CD4-positive, CD25-positive, alpha-beta regulatory T cell (primary cell): ENCODE measurements around the gene PROP1. TPM values are rescaled to one million over a fixed set of nuclear protein-coding genes. Genes with fewer than 3 reads are reported as not detected.
A peak's percentile ranks its signal among the peaks of the same experiment; 100 is the strongest.

Source experiments
- ATAC-seq, 2 donors: fragments of 150-1000 bp; cut with Tn5 transposase; one replicate each; pipeline ENCODE4 v1.10.0; 2021; ENCODE audit warnings: low read depth in 2 of 2, moderate number of reproducible peaks in 2 of 2, moderate library complexity in 1 of 2
- DNase-seq, 3 donors: peaks; one replicate each; pipeline versions ENCODE4 v3.0.0 to v3.0.0-alpha.2; 2012 to 2022; ENCODE audit warnings: mixed read lengths in 1 of 3
- H3K27ac ChIP-seq: one replicate; pipeline ENCODE4 v1.7.0; 2013; ENCODE audit warnings: mild to moderate bottlenecking, low read length; ENCODE audit not compliant: insufficient read depth, poor library complexity, severe bottlenecking
- H3K27me3 ChIP-seq: one replicate; pipeline ENCODE4 v1.7.0; 2013; ENCODE audit warnings: low read length; ENCODE audit not compliant: control insufficient read depth, insufficient read depth
- H3K36me3 ChIP-seq: one replicate; pipeline ENCODE4 v1.7.0; 2013; ENCODE audit warnings: mild to moderate bottlenecking, low read length, moderate library complexity; ENCODE audit not compliant: control insufficient read depth, insufficient read depth
- H3K4me1 ChIP-seq: 2 replicates; pipeline ENCODE4 v1.7.0; 2013; ENCODE audit warnings: mild to moderate bottlenecking, low read length; ENCODE audit not compliant: insufficient read depth, control insufficient read depth, poor library complexity, severe bottlenecking
- H3K4me3 ChIP-seq: one replicate; pipeline ENCODE4 v1.7.0; 2013; ENCODE audit warnings: low read depth, mild to moderate bottlenecking, low read length, moderate library complexity
- H3K9me3 ChIP-seq, 2 experiments: 1 replicate in 1 of 2; 2 replicates in 1 of 2; pipeline ENCODE4 v1.7.0; 2013; ENCODE audit warnings: low read length in 2 of 2, mild to moderate bottlenecking in 1 of 2, moderate library complexity in 1 of 2; ENCODE audit not compliant: control insufficient read depth in 2 of 2
- H3K27ac Mint-ChIP-seq, 3 donors: one replicate each; pipeline ENCODE4 v1.8.0; 2020 to 2022; ENCODE audit warnings: mild to moderate bottlenecking in 3 of 3, mixed read lengths in 3 of 3, moderate library complexity in 2 of 3
- H3K27me3 Mint-ChIP-seq: one replicate; pipeline ENCODE4 v1.8.0; 2022; ENCODE audit warnings: mild to moderate bottlenecking, mixed read lengths
- H3K36me3 Mint-ChIP-seq: one replicate; pipeline ENCODE4 v1.8.0; 2020; ENCODE audit warnings: mixed read lengths
- H3K4me1 Mint-ChIP-seq, 4 donors: one replicate each; pipeline ENCODE4 v1.8.0; 2020 to 2022; ENCODE audit warnings: mixed read lengths in 4 of 4, mild to moderate bottlenecking in 1 of 4
- H3K4me3 Mint-ChIP-seq, 4 donors: one replicate each; pipeline ENCODE4 v1.8.0; 2020 to 2022; ENCODE audit warnings: mild to moderate bottlenecking in 4 of 4, mixed read lengths in 4 of 4, moderate library complexity in 3 of 4
- H3K9me3 Mint-ChIP-seq, 7 donors: one replicate each; pipeline ENCODE4 v1.8.0; 2020 to 2022; ENCODE audit warnings: mixed read lengths in 7 of 7, mild to moderate bottlenecking in 3 of 7, moderate library complexity in 2 of 7
- polyA plus RNA-seq, 4 donors: library from polyadenylated mRNA; unstranded; fragments of 300-500 nt; fragmentation: Illumina TruSeq; gene quantifications; one replicate each; pipeline ENCODE4 v1.2.3, GENCODE V29; 2021
- total RNA-seq: library from RNA; stranded (reverse); gene quantifications from one replicate; pipeline ENCODE4 v1.2.3, GENCODE V29; 2022

PROP1 gene
- total and polyA plus RNA-seq, 5 donors from 2014 or later: not detected

- ATAC-seq (no peak), DNase-seq (no peak)
- Histone ChIP-seq H3K9me3 (no peaks in the 10 kb centered on the region), H3K36me3 (no peaks in the 10 kb centered on the region), H3K27ac (no peak overlapping the region), H3K27me3 (peaks cover 9% of the 10 kb centered on the region), H3K4me3 (no peak overlapping the region), H3K4me1 (no peaks in the 10 kb centered on the region)
- Mint-ChIP-seq H3K27ac (no peak overlapping the region), H3K36me3 (no peaks in the 10 kb centered on the region), H3K4me3 (no peak overlapping the region), H3K9me3 (peaks cover 0 to 2% (median 0%) of the 10 kb centered on the region in 7 donors), H3K4me1 (peaks cover 0 to 4% (median 0%) of the 10 kb centered on the region in 4 donors), H3K27me3 (peaks cover 12% of the 10 kb centered on the region)
Measured at GRCh38 chr5:177997846-177998245, 1.8 kb upstream of the PROP1 start.

DNA sequence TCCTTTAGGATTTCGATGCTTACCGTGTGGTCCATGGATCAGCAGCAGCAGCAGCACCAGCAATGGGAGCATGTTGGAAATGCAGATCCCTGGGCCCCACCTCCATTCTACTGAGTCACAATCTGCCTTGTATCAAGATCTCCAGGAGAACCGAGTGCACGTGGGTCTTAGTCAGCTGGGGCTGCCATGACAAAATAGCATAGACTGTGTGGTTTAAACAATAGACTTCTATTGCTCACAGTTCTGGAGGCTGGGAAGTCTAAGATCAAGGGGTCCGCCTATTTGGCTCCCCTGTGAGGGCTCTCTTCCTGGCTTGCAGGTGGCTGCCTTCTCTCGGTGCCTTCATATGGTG, 1.3 kb upstream of the PROP1 start:
- H3K27ac Mint-ChIP-seq: no peak overlapping the region
- no peaks in the 10 kb centered on the region for H3K36me3 Mint-ChIP-seq
- DNase-seq: no peak

GRCh38 chr5:177996660-177997318, 747 bp upstream of the PROP1 start:
- ATAC-seq (no peak), DNase-seq (no peak)
- no peaks in the 10 kb centered on the region for H3K9me3 ChIP-seq
- Mint-ChIP-seq H3K27me3 (peaks cover 5% of the 10 kb centered on the region), H3K4me3 (no peak overlapping the region), H3K4me1 (no peaks in the 10 kb centered on the region), H3K36me3 (no peaks in the 10 kb centered on the region), H3K9me3 (peaks cover 0 to 2% (median 0%) of the 10 kb centered on the region in 7 donors), H3K27ac (no peak overlapping the region)
- H3K4me1 ChIP-seq: no peaks in the 10 kb centered on the region
- H3K27ac ChIP-seq: no peak overlapping the region
- peaks cover 9% of the 10 kb centered on the region for H3K27me3 ChIP-seq
- no peak overlapping the region for H3K4me3 ChIP-seq
- no peaks in the 10 kb centered on the region for H3K36me3 ChIP-seq

More for the DNA sequence above, 1.3 kb upstream of the PROP1 start:
- Histone ChIP-seq H3K4me3 (no peak overlapping the region), H3K36me3 (no peaks in the 10 kb centered on the region), H3K4me1 (no peaks in the 10 kb centered on the region), H3K27ac (no peak overlapping the region), H3K9me3 (no peaks in the 10 kb centered on the region), H3K27me3 (peaks cover 9% of the 10 kb centered on the region)
- Mint-ChIP-seq H3K4me3 (no peak overlapping the region), H3K4me1 (peaks cover 0 to 2% (median 0%) of the 10 kb centered on the region in 4 donors), H3K9me3 (peaks cover 0 to 2% (median 0%) of the 10 kb centered on the region in 7 donors), H3K27me3 (peaks cover 7% of the 10 kb centered on the region)
- ATAC-seq: no peak

DNA sequence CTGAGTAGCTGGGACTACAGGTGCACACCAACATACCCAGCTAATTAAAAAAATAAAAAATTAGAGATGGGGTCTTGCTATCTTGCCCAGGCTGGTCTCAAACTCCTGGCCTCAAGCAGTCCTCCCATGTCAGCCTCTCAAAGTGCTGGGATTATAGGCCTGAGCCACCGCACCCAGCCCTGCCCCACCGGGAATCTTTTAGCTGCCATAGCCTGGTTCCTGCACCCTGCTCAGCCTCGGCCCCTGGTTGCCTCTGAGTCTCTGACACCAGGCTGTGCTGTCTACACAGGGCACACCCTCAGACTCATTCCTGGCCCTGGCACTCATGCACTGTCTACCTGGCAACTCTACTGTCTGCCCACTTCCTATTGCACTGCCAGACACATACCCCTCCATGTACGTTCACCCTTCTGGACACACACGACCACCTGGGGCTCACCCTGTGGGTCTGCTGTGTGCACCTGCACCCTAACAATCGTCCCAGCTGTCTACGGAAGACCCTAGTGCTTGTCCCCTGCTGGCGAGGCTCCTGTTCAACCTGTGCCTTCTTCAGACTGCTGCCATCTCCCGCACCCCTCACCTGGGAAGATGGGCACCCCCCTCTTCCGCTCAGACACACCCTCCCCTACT, 1.4 kb downstream of the PROP1 start:
- peaks cover 0 to 2% (median 0%) of the 10 kb centered on the region in 7 donors for H3K9me3 Mint-ChIP-seq
- Histone ChIP-seq H3K9me3 (no peaks in the 10 kb centered on the region), H3K27ac (no peak overlapping the region), H3K36me3 (no peaks in the 10 kb centered on the region), H3K4me1 (no peaks in the 10 kb centered on the region), H3K27me3 (peaks cover 7% of the 10 kb centered on the region), H3K4me3 (no peak overlapping the region)
- H3K36me3 Mint-ChIP-seq: no peaks in the 10 kb centered on the region
- H3K4me3 Mint-ChIP-seq: no peak overlapping the region
- DNase-seq (no peak), ATAC-seq (no peak)
- no peaks in the 10 kb centered on the region for H3K4me1 Mint-ChIP-seq
- H3K27ac Mint-ChIP-seq: peak overlapping the region in 1 of 3 donors; percentile 24
- H3K27me3 Mint-ChIP-seq: peaks cover 10% of the 10 kb centered on the region

- Mint-ChIP-seq H3K36me3 (no peaks in the 10 kb centered on the region), H3K9me3 (peaks cover 0 to 2% (median 0%) of the 10 kb centered on the region in 7 donors), H3K4me1 (no peaks in the 10 kb centered on the region), H3K4me3 (no peak overlapping the region), H3K27me3 (peaks cover 10% of the 10 kb centered on the region), H3K27ac (no peak overlapping the region)
- no peaks in the 10 kb centered on the region for H3K36me3 ChIP-seq
- no peak overlapping the region for H3K4me3 ChIP-seq
- ATAC-seq (no peak), DNase-seq (no peak)
- no peaks in the 10 kb centered on the region for H3K9me3 ChIP-seq
- H3K4me1 ChIP-seq: no peaks in the 10 kb centered on the region
- H3K27me3 ChIP-seq: peaks cover 7% of the 10 kb centered on the region
- H3K27ac ChIP-seq: no peak overlapping the region
Measured at GRCh38 chr5:177994063-177994462, 2.0 kb downstream of the PROP1 start.

- Histone ChIP-seq H3K27me3 (peaks cover 3% of the 10 kb centered on the region), H3K4me3 (no peak overlapping the region), H3K36me3 (no peaks in the 10 kb centered on the region), H3K9me3 (no peaks in the 10 kb centered on the region), H3K4me1 (no peaks in the 10 kb centered on the region), H3K27ac (no peak overlapping the region)
- H3K4me1 Mint-ChIP-seq: no peaks in the 10 kb centered on the region
- DNase-seq (no peak), ATAC-seq (no peak)
- peaks cover 0 to 2% (median 0%) of the 10 kb centered on the region in 7 donors for H3K9me3 Mint-ChIP-seq
- no peak overlapping the region for H3K27ac Mint-ChIP-seq
- peaks cover 16% of the 10 kb centered on the region for H3K27me3 Mint-ChIP-seq
- no peaks in the 10 kb centered on the region for H3K36me3 Mint-ChIP-seq
- H3K4me3 Mint-ChIP-seq: no peak overlapping the region
Measured at GRCh38 chr5:177992466-177992865, 3.6 kb downstream of the PROP1 start.

- Histone ChIP-seq H3K4me3 (no peak overlapping the region), H3K36me3 (no peaks in the 10 kb centered on the region), H3K27me3 (peaks cover 4% of the 10 kb centered on the region), H3K4me1 (peaks cover 4% of the 10 kb centered on the region), H3K27ac (no peak overlapping the region), H3K9me3 (no peaks in the 10 kb centered on the region)
- Mint-ChIP-seq H3K36me3 (no peaks in the 10 kb centered on the region), H3K4me1 (peaks cover 0 to 6% (median 2%) of the 10 kb centered on the region in 4 donors), H3K27me3 (peaks cover 38% of the 10 kb centered on the region), H3K9me3 (peaks cover 0 to 2% (median 0%) of the 10 kb centered on the region in 7 donors), H3K27ac (no peak overlapping the region), H3K4me3 (no peak overlapping the region)
- no peak for ATAC-seq
- no peak for DNase-seq
Measured at GRCh38 chr5:177988989-177989625, 6.9 kb downstream of the PROP1 start.
